GM12873 (cell line): ENCODE results near the gene ARVCF.

Experiments used
- TF ChIP-seq, protein P1 (sequence below): IDR thresholded peaks from 2 replicates; pipeline ENCODE4 v1.5.1; 2012; ENCODE audit warnings: low read depth, mild to moderate bottlenecking, moderate library complexity, low read length, control low read depth; ENCODE audit not compliant: insufficient read depth; ENCODE audit errors: missing control alignments

ARVCF gene

GRCh38 chr22:20056696-20057386 is 40.2 kb upstream of the ARVCF start:
- TF ChIP-seq, protein P1, sequence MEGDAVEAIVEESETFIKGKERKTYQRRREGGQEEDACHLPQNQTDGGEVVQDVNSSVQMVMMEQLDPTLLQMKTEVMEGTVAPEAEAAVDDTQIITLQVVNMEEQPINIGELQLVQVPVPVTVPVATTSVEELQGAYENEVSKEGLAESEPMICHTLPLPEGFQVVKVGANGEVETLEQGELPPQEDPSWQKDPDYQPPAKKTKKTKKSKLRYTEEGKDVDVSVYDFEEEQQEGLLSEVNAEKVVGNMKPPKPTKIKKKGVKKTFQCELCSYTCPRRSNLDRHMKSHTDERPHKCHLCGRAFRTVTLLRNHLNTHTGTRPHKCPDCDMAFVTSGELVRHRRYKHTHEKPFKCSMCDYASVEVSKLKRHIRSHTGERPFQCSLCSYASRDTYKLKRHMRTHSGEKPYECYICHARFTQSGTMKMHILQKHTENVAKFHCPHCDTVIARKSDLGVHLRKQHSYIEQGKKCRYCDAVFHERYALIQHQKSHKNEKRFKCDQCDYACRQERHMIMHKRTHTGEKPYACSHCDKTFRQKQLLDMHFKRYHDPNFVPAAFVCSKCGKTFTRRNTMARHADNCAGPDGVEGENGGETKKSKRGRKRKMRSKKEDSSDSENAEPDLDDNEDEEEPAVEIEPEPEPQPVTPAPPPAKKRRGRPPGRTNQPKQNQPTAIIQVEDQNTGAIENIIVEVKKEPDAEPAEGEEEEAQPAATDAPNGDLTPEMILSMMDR, result no peak

DNA sequence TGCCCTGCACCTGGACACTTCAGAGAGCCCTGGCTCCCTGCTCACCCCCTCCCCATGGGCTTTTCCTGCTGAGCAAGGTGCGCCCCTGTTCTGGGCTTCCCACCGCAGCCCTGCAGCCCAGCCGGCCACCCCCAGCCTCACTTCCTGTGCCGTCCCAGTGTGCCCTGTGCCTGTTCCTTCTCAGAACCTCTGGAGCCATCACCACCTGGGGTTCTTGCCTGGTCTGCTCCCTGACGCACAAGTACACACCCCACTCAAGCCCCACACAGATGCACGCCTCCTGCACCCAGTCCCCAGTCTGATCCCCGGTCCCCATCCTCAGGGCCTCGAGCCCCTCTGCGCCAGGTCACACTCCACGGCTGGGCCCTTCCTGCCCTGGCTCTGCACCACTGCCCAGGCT is 39.5 kb upstream of the ARVCF start:
- TF ChIP-seq, protein P1, result no peak

DNA sequence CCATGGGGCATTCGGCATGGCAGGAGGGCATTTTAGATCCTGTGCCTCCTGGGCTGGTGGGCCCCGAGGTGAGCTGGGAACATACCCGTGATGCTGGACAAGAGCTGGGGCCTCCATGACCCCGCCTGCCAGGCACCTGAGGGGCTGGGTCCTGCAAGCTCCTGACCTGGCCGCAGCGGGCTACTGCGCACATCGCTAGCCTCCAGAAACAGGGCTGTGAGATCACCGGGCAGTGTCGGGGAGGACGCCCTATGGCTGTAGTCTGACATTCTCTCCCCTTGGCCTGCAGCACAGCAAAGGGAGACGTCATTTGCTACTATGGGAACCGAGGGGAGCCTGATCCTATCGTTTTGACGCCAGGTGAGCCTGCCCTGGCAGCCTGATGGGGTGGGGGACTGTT is 39.0 kb upstream of the ARVCF start:
- TF ChIP-seq, protein P1, result no peak

DNA sequence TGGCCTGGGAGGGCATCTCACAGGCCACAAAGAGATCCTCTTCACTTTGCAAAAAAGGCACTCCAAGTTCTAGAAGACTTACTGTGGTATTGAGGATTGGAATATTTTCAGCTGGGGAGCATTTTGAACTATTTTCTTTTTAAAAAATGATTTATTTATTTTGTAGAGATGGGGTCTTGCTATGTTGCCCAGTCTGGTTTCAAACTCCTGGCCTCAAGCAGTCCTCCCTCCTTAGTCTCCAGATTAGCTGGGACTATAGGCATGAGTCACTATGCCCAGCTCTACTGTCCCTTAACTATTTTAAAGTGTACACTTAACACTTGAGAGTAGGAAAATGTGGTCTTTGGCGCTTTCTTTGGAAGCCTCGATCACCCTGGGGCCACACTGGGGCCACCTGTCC is 38.5 kb upstream of the ARVCF start:
- TF ChIP-seq, protein P1, result no peak

DNA sequence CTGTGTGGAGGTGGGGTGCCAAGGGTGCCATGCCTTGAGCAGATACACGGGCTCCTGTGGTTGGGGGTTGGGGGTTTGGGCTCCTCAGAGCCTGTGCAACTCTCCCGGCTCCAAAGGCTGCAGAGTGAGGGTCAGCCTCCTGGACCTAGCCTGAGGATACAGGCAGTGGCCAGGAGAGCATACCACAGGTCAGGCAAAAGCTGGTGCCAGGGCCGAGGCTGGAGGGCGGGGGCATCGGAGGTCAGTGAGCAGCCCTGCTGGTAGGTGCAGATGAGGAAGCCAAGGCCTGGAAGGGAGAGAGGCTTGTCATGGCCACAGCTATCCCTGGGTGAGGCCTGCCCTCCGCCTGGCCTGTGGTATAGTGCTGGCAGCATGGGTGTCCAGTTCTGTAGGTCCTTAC is 37.9 kb upstream of the ARVCF start:
- TF ChIP-seq, protein P1, result no peak

DNA sequence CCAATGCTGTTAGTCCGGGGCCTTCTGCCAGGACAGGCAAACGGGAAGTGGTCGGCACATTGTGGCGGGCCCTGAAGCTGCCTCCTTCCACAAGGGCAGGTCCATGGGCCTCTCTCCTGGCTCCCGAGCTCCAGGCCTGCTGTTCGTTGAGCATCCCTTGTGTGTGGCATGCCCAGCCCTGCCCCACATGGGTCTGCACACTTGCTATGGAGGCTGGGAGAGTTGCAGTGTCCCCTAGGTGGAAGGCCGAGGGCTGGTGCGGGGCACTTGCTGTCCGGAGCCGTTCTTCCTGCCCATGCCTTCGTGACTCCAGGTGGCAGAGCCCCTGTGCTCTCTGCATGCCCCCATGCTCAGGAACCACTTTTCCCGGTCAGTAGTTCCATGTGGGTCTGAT is 37.4 kb upstream of the ARVCF start:
- TF ChIP-seq, protein P1, result no peak

- TF ChIP-seq, protein P1, result no peak
Measured at GRCh38 chr22:20053407-20054033, 36.9 kb upstream of the ARVCF start.
